Fibroblast of the conjunctiva (primary cell): ENCODE measurements around the gene FCGR1A.
A peak's percentile ranks its signal among the peaks of the same experiment; 100 is the strongest.
"Not testable (repeated sequence)": the region's sequence is repeated elsewhere in the genome, so short reads cannot be mapped to it uniquely, and the experiment has no call there.

Source experiments
- DNase-seq: peaks from one replicate; pipeline ENCODE4 v3.0.0-alpha.2; 2010; ENCODE audit warnings: low read depth

The FCGR1A gene

GRCh38 chr1:149782600-149782999 is at the start of gene FCGR1A:
FCGR1A (plus strand) TSS chr1:149782694; CDS start chr1:149782744, 50 bp downstream.
- not testable (repeated sequence) for DNase-seq

DNA sequence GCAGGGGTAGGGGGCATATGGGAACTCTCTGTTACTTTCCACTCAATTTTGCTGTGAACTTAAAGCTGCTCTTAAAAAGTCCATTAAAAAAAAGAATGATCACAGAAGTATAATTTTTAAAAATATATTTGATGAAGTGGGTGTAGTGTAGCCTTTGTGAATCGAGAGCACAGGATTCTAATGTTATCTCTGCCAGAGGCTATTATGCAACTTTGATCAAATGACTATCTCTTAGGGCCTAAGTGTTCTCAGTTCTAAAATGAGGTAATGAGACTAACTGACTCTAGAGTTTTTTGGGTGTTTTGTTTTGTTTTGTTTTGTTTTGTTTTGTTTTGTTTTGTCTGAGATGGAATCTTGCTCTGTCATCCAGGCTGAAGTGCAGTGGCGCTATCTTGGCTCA is 49.7 kb upstream of the FCGR1A start:
- not testable (repeated sequence) for DNase-seq

GRCh38 chr1:149734692-149735091 is 47.8 kb upstream of the FCGR1A start:
- DNase-seq, result not testable (repeated sequence)

DNA sequence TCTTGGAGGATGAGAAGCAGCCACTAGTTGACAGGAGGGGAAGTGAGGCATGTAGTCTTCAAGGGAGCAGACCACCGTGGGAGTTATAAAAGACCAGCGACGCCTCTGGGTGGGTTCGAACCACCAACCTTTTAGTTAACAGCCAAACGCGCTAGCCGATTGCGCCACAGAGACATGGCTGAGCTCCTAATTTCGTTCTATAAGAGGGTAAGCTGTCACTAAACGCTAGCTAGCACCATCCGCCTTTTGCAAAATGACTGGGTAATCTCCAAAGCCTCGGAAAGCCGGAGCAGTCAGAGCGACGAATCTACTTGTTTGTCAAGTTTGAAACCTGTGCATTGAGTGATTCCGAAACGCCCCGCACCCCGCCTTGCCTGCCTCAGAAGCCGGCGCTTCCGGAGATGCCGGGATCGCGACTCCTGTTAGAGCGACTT is 42.3 kb upstream of the FCGR1A start:
- DNase-seq, result peak; percentile 10

GRCh38 chr1:149740590-149741230 is 41.8 kb upstream of the FCGR1A start:
- not testable (repeated sequence) for DNase-seq

DNA sequence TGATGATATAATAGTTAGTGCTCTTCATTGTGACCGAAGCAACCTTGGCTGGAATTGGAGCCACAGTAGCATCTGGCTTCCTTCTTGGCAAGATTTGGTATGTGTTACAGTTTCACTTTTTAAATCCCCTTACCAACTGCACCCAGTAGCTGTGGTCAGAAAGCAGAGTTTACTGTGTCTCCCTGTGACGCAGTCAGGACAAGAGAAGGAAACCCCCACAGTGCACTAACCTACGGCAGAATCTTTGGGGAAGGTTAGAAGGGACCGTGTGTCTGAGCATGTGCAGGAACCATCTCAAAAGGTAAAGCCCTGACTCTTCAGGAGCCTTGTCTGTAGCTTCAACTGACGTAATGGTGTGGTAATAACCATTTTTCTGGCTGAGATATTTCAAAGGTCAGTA is 40.6 kb upstream of the FCGR1A start:
- DNase-seq, result not testable (repeated sequence)

GRCh38 chr1:149746463-149747356 is 35.8 kb upstream of the FCGR1A start:
- DNase-seq, result not testable (repeated sequence)

DNA sequence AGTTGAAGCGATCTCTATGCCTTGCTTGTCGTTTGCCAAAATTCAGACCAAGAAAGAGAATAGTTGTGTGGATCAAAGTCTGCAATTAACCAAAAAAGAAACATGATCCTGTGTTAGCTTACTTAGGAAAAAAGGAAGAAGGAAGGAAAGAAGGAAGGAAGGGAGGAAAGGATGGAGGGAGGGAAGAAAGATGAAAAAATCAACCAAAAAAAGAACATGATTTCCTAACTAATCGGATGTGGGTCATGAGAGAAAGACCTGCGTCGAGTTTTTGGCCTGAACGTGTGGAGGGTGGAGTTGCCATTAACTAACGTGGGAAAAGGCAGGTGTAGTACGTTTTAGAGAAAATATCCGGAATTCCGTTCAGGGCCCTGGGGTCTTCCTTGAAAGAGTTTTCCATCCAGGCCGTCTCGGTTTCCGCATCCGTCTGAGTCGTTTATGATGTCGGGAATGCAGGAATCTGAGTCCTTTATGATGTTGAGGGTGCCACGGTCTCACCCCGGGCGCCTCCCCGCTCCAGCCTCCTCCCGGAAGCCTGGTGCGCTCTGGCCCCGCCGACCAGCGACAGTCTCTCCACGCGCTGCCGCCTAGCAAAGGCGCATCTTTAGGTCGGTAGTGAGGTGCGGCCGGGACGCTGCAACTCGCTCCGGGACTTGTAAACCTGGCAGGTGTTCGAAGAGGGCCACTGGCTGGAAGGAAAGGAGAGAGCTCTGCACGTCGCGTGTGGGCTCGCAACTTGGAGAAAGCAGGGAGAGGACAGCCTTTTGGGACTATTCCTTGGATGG is 34.9 kb upstream of the FCGR1A start:
- not testable (repeated sequence) for DNase-seq

DNA sequence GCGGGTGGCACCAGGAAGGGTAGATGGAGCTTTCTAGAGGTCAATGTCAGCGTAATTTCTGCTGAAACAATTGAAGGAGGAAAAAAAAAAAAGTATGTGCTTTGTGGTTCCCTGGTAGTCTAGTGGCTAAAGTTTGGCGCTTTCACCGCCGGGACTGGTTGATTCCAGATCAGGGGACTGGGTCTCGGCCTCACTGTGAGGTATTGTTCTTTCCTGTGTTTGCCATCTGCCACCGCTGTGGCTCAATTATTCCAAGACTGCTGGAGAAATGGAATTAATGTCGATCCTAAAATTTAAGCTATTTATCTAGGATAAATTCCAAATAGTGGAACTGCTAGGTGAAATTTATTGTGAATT is 34.4 kb upstream of the FCGR1A start:
- not testable (repeated sequence) for DNase-seq

- DNase-seq, result not testable (repeated sequence)
These were observed 31.9 kb upstream of the FCGR1A start for GRCh38 chr1:149750562-149750961.

DNA sequence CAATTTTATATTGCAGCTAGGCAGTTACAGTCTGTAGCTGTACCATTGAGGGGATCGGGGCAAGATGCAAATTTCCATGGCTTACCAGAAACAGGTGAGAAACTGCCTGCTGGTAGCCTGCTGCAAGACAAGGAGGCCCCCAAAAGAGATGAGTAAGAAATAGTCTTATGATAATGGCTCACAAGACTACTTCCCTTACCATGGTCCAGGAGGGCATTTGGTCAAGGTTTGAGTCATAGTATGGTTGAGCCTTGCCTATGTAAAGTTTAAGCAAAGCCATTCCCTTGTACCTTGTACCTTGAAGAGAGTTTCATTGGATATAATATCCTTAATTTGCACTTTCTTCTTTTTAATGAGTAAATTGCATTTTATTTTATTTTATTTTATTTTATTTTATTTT is 30.3 kb upstream of the FCGR1A start:
- not testable (repeated sequence) for DNase-seq

DNA sequence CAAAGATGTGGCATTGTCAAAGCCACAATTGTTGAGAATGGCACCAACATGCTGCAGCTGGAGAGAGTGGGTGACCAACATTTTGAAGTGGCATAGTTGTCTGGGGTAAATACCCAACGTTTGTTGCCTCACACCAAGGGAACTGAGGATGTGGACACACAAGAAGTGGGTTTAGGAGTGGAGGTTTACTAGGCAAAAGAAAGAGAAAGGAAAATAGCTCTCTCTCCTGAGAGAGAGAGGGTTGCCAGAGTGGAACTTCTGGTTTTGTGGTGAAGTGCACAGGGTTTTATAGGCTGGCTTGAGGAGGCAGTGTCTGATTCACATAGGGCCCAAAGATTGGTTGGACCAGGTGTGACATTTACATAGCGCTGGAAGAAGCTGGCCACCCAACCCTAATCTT is 29.0 kb upstream of the FCGR1A start:
- not testable (repeated sequence) for DNase-seq

DNA sequence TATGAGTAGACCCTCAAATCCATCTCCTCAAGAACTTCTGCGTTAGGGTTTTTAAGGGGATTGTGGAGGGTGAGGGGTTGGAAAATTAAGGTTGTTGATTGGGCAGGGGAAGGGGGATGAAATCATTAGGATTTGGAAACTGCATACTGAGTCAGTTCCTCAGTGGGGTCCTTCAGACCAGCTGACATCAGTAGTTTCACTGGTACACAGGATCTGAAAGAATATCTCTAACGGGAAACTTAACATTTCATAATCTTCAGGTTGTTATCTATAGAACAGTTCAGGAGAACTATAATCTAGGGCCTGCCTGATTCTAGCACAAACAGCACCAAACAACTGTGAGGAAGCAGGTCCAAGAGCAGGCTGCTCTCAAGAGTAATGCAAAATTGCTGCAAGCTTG is 27.2 kb upstream of the FCGR1A start:
- not testable (repeated sequence) for DNase-seq

DNA sequence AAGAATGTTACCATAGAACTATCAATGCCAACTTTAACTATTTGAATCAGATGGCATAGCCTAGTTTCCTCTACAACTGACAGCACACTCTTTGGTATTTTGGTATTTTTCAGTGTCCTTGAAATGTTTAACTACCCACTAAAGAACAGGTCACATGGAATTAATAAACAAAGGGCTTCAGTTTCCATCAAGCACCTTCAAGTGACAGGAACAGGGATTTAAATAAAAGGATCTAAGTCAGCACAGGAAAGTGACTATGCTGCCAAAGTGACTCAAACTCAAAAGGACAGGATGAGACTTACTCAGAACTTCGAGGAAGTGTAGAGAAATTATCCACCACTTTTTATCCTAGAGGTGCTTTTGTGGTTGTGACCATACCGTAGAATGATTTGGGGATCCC is 20.2 kb upstream of the FCGR1A start:
- not testable (repeated sequence) for DNase-seq

DNA sequence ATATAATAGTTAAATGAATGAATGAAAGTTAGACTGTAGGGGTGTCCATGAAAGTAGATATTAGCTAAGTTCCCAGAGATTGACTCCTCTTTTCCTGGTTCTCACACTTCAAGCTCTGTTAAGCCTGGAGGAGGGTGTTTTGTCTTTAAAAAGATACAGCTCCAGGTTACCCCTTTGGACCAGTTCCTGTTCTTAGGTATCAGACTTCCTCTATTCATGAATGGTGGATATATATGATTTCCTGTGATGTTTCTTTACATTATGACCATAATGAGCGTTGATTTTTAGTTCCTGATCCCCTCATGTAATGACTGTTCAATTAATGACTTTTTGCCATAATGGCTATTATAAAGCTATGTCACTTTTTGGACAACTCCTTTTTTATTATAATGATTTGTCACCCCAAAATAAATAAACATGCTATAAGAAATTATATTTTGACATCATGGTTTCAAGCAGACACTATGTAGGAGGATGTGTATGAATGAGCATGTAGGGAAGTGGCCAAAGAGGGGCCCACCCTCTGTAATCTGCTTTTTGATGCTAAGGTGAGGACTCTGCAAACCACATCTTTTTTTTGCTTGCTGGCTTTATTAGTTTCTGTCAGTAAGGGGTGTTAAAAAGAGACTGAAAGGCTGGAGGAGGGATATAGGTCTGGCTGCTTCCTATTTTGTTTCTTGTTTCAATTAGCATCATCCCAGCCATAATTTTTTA is 18.2 kb upstream of the FCGR1A start:
- not testable (repeated sequence) for DNase-seq

DNA sequence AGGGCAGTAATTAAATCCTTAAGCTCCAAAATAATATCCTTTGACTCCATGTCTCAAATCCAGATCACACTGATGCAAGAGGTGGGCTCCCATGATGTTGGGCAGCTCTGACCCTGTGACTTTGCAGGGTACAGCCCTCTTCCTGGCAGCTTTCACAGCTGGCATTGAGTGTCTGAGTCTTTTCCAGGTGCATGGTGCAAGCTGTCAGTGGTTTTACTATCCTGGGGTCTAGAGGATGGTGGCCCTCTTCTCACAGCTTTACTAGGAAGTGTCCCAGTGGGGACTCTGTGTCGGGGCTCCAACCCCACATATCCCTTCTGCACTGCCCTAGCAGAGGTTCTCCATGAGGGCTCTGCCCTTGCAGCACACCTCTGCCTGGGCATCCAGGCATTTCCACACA is 16.3 kb upstream of the FCGR1A start:
- DNase-seq, result not testable (repeated sequence)

- not testable (repeated sequence) for DNase-seq
These were observed 13.3 kb upstream of the FCGR1A start for GRCh38 chr1:149769216-149769615.

- DNase-seq, result not testable (repeated sequence)
These were observed 11.8 kb upstream of the FCGR1A start for GRCh38 chr1:149770661-149771060.

DNA sequence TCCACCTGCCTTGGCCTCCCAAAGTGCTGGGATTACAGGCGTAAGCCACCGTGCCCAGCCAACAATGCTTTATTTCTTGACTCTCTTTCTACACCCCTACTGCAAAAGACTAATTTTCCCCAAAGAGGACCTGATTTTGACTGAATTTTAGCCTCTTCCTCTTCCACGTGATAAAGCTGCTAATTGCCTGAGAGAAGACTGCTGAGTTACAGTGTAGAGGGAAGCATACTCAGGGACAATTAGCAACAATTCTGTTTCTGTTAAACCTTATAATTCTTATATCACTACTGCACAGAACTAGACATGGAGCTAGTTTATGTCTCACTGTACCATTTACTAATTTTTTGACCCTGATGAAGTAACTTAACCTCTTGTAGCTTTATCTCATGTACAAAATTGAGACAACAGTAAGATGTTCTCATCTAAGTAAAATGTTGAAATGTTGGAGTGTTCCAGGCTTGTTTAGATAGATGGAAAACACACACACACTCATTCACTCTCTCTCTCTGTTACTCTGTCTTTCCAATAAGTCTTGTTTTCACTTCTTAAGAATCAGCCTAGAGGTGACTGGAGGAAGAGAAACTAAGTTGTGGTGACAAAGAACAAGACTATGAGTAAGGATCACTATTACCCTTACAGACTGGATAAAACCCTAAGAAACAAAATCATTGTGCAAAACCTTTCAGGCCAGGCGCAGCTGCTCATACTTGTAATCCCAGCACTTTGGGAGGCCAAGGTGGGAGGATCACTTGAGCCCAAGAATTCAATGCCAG is 10.7 kb upstream of the FCGR1A start:
- not testable (repeated sequence) for DNase-seq

DNA sequence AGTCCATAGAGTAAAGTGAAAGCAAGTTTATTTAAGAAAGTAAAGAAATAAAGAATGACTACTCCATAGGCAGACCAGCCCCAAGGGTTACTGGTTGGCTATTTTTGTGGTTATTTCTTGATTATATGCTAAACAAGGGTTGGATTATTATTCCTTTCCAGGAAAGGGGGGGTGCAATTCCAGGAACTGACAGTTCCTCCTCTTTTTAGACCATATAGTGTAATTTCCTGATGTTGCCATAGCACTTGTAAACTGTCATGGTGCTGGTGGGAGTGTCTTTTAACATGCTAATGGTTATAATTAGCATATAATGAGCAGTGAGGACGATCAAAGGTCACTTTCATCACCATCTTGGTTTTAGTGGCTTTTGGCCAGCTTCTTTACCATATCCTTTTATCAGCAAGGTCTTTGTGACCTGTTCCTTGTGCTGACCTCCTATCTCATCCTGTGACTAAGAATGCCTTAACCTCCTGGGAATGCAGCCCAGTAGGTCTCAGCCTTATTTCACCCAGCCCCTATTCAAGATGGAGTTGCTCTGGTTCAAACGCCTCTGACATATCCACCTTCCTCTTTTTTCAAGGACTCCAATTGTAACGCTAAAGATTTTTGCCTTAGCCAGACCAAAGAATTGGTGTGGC is 6.9 kb upstream of the FCGR1A start:
- DNase-seq, result not testable (repeated sequence)
